NCI-H1105 (cell line): Measurements from ENCODE around the gene MORC2.

Experiments
- DNase-seq: peaks from one replicate; lab custom pipeline; 2025; lab: John Stamatoyannopoulos, UW

Gene MORC2

GRCh38 chr22:30887861-30888260 is 80.7 kb downstream of the MORC2 start:
- DNase-seq = no peak

- no peak for DNase-seq
Observed at GRCh38 chr22:30887453-30887852, 81.1 kb downstream of the MORC2 start.

DNA sequence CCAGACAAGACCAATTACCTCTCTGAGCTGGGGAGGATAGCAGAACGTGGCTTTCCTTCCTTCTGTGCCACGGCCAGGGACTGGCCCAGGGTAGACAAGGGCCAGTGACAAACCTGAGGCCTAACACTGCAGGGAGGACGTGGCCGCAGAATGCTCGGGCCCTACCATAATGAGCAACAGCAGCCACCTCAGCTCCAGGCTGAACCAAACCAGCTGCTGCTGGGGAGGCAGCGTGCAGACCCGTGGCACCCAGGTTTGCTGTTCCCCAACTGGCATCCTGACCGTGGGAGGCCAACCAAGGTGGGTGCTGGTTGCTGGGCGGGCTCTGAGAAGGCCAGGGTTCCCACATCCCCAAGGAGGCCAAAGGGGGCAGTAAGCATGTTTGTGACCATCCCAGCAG is 83.0 kb downstream of the MORC2 start:
- DNase-seq = no peak

GRCh38 chr22:30885001-30885366 is 83.6 kb downstream of the MORC2 start:
- no peak for DNase-seq

DNA sequence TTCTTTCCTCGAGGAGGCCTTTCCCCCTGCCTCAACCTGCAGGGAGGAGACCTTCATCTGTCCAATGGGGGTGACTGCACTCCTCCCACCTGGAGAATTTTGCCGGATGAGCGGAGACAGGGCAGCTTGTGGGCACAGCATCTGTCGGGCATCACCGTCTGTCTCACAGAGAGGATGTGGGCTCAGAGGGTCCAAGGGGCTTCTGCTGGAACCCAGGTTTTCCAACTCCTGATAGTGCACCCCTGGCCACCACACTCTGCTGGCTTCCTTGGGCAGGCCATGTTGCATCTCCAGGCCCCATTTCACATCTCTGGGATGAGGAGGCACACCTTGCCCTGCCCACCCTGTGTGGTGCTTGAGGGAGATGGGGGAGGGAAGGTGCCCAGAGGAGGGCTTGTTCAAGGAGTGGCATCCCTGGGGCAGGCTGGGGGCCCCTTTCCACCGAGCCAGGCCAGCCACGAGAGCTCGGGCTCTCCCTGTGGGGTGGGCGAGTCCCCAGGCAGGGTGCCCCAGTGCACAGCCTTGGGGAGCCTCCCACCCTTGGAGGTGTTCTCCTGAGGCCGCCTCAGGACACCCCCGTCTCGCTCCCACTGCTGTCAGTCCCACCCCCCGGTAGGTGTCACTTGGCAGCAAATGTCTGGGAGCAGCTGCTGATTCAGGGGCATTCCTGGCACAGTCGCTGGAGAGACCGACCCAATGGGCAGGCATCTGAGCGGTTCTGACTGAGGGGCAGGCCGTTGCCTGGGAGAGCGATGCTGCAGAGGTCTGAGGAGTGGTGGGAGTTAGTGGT is 84.2 kb downstream of the MORC2 start:
- DNase-seq = no peak

DNA sequence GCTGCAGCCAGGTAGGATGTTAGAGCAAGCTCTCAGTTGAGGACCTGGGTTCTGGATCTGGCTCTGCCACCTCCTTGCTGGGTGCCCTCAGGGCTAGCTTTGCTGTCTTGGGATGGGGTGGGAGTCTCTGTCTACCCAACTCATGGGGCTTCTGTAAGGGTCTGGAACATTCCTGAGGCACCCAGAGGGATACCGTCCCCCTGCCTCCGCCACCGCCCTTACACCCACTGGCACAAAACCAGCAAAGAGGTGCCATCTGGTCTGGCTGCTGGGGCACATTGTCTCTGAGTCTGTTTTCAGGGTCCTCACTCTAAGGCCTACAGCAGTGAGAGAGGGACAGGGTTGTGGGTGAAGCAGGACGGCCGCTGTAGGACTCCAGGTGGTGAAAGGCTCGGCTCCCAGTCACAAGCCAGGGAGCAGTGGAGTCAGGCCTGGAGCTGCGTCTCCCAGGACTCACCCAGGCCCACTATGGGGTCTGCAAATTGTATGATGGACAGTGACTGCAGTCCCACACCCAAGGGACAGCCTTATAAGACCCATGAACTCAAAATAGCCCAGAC is 84.9 kb downstream of the MORC2 start:
- no peak for DNase-seq

GRCh38 chr22:30882974-30883533 is 85.5 kb downstream of the MORC2 start:
- no peak for DNase-seq

DNA sequence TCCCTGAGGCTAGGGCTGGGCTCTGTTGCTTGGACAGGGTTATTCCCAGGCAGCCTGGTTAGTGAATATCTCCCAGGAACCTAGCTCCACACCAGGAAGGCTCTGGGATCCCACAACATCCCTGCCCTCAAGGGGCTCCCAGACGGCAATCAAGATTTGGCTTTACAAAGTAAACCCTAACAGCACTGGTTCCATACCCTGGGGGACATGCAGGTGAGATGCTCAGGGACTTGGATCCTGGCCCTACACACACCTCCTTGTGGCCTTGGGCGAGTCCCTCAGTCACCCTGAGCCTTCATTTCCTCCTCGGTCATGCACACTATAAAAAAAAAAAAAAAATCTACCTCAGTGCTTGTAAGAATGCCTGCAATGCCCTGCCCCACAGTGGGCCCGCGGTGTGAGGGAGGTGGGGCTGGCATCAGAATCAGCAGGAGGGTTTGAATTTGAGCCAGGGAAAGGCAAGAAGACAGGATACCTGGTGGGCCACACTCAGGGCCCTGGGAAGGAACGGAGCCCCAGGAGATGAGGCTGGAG is 86.3 kb downstream of the MORC2 start:
- DNase-seq = no peak

DNA sequence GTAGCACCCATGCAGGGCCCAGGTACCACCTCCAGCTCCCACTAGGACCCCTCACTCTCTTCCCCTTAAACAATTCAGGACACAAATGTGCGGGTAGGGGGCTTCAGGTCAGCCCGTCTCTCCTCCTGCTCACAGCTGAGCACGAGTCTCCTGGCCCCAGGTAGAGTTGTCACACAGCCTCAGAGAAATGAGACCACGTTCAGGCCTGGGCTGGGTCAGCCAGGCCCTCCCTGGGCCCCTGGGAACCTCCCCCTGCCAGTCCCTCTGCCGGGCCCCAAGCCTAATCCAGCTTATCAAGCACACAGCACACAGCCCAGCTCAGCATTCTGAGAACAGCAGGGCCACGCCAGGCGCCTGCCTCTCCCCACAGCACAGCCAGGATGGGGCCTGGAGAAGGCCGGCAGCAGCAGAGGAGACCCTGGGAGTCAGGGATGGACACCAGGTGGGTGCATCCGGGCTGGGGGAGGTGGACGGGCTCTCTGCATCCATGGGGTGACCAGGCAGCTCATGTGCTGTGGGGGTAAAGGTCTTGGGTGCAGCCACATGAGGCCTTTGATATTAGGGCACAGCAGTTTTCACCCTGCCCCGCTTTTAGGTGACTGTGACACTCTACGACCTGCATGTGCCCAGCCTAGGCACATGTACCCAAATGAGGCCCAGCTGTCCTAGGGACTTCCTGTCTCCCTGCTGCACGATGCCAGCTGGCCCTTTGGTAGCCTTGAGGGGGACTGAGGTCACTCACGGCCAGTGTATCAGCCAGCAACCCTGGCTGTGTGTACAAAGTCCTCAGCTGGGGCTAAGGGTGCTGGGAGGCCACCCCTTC is 87.0 kb downstream of the MORC2 start:
- DNase-seq = no peak

GRCh38 chr22:30880847-30881246 is 87.7 kb downstream of the MORC2 start:
- DNase-seq = no peak

GRCh38 chr22:30880181-30880601 is 88.4 kb downstream of the MORC2 start:
- DNase-seq = no peak

GRCh38 chr22:30879415-30879797 is 89.2 kb downstream of the MORC2 start:
- no peak for DNase-seq

DNA sequence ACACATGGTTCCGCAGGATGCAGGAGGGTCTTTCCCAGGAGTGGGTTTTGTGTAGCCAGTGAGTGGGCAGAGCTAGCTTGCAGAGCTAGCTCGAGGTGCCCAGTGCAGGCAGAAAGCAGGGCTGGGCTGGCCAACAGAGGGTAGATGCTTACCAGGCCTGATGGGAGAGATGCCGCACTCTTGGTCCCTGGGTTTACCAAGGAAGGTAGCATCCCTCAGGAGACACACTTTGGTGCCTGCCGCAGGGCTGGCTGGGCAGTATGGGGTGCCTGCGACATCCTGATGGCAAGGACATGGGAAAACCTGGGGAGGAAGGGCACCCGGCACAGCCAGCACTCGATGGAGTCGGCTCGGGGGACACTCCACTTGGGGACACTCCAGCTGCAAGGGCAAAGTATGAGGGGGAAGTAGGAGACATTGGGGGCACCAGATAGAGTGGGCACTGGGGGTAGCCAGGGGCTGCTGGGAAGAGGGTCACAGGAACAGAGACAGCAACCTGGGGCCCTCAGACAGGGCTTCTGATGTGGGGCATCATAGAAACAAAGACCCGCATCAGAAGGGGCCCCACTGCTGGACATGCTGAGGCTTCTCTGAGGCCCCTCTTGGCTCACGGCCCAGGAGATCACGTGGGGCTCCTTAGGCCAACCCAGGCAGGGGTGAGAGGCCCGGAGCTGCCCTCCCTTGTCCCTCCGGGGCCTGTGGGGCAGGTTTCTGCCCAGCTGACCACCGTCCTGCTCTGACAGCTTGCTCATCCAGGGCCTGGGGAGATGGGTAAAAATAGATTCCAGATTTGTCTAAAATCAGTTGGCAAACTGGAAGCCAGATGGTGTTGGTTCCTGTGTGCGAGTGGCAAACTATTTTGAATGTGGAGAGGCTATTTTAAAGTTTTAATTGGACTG is 89.8 kb downstream of the MORC2 start:
- no peak for DNase-seq

DNA sequence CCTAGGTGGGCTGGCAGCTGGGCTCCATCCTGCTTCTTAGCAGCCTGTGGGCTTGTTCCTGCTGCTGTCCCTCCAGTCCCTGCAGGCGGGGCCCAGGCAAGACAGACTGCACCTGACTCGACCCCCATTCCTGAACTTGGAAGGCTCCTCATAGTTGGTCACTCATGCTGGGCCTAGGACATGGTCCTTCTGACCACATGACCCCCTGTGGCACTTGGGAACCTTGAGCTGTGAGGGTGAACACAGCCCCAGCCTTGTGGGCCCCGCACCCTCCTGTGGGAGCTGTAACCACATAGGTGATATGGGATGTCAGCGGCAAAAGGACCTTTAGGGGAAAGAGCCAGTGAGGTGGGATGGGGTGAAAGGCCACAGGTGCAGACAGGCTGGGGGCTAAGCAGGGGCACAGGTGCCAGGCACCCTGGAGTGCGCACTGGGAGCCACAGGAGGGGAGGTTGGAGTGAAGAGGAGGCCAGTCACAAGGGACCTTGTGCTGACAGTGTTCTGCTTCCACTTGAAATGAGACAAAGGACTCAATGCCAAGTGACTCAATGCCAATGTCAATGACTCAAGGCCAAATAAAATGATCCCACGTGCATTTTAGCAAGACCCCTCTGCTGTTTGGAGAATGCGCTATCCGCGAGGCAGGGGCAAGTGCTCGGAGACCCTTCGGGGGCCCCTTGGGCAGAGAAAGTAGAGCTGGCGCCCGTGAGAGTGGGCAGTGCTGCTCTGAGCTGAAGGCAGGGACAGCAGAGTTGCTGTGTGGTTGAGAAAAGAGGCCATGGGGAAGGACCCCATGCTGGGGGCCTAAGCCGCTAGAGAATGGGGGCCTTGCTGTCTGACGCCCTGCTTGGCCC is 90.7 kb downstream of the MORC2 start:
- DNase-seq = no peak

DNA sequence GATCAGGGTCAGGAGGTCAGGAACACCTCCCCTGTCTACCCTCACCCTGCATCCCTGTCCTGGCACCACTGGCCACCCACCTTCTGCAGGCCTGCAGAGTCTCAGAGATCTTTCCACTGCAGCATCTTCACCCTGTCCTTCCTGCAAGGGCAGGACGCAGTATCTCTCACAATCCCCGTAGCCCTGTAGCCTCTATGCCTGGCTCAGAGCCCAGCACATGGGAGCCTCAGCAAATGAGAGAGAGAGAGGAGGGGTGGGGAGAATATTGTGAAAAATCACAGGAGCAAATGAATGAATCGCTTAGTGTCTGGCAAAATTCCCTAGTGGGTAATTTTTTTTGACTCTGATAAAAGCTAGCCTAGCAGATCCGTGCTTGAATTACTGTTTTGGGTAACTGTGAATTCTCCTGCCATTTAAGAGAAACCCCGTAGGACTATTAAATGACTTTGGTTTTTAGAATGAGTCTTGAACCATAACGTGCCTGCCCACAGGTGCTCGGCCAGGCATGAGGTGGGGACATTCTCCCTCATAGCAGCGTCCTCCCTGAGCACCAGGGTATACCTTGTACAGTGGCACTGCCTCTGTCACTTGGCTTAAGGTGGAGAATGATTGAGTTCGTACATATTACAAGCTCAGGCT is 91.5 kb downstream of the MORC2 start:
- DNase-seq = no peak

DNA sequence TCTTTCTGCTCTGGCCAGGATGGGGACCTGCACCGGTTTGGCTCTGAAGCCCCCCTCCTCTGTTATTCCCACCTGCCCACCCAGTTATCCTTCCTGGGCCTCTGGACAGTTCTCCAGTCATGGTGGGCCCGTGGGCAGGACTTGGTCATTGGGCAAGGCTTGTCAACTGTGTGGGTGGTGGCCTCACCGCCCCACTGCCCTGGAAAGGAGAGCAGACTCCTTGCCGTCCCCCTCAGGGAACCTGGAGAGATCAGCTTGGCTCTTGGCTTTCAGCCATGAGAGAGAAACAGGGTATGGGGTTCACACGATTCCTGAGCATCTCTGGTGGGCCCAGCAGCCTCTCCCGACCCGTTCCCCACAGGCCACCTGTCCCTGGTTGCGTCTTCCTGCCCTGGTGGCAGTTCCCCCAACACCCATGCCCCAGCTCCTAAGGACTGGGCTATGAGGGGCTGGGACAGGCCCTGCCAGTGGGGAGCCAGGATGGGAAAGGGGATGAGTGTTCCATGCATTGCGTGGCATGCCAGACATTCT is 92.3 kb downstream of the MORC2 start:
- no peak for DNase-seq

DNA sequence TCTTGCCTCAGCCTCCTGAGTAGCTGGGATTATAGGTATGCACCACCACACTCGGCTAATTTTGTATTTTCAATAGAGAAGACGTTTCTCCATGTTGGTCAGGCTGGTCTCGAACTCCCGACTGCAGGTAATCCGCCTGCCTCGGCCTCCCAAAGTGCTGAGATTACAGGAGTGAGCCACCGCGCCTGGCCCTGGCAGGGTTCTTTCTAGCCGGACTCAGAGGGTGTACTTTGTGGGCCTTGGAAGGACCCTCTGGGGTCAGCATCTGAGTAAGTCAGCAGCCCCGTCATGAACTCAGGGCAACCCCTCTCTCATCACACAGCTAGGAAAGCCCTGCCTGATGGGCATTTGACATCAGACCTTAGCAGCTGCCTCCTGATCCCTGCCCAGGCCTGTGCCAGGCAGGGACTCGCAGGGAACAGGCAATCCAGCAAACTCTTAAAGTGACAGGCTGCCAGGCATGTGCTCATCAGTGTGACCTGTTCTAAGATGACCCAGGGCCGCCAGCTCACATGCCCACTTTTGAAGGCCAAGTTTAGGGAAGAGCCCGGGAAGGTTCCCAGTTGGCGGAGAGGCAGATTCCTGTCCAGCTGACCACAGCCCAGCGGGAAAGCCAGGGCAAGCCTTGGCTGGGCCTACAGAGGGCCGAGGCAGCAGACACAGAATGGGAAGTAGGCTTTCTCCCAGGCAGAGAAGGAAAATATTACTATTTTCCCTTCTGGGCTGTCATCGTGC is 92.9 kb downstream of the MORC2 start:
- no peak for DNase-seq
